Ascending aorta (tissue), 2 donors: ENCODE results near the gene CYGB. TPM values are rescaled to one million over a fixed set of nuclear protein-coding genes. Genes with fewer than 3 reads are reported as not detected.

Experiments used
- DNase-seq, 2 donors: peaks; one replicate each; pipeline ENCODE4 v3.0.0-alpha.2; 2019; ENCODE audit warnings: low spot score in 2 of 2
- H3K27ac ChIP-seq, 2 donors: fragments of 200-600 bp; sonication (generic); one replicate each; pipeline ENCODE4 v1.5.1; 2016 to 2017; ENCODE audit warnings: mild to moderate bottlenecking in 1 of 2
- H3K27me3 ChIP-seq: fragments of 200-600 bp; sonication (generic); one replicate; pipeline ENCODE4 v1.5.1; 2017
- H3K36me3 ChIP-seq, 2 donors: fragments of 200-600 bp; sonication (generic); one replicate each; pipeline ENCODE4 v1.5.1; 2016
- H3K4me1 ChIP-seq, 2 donors: fragments of 200-600 bp; sonication (generic); one replicate each; pipeline ENCODE4 v1.5.1; 2016 to 2017; ENCODE audit warnings: mild to moderate bottlenecking in 1 of 2
- H3K4me3 ChIP-seq, 2 donors: fragments of 200-600 bp; sonication (generic); one replicate each; pipeline ENCODE4 v1.5.1; 2016 to 2017; ENCODE audit warnings: mild to moderate bottlenecking in 1 of 2
- H3K9me3 ChIP-seq, 2 donors: fragments of 200-600 bp; sonication (generic); one replicate each; pipeline ENCODE4 v1.5.1; 2016
- CTCF ChIP-seq, 3 experiments: fragments of 200-600 bp in 2 of 3; fragments of 450-650 bp in 1 of 3; sonication (generic) in 2 of 3; IDR thresholded peaks; one replicate each; pipeline ENCODE4 v1.5.1; 2016 to 2019; ENCODE audit warnings: antibody characterized with exemption in 3 of 3, mild to moderate bottlenecking in 1 of 3, moderate library complexity in 1 of 3
- intact Hi-C: fragments of 100-400 bp; cut with DNase I; formaldehyde crosslinking; loops from one replicate; pipeline ENCODE4 v1.15.1; 2023
- total RNA-seq: library from RNA; depleted of rRNA; stranded (reverse); fragments of >200 nt; gene quantifications from one replicate; pipeline ENCODE4 v1.1.0, GENCODE V29; 2016

CYGB gene
- total RNA-seq, 1 donor from 2014 or later, result 60.7 TPM

- no peak for DNase-seq
- Histone ChIP-seq H3K4me1 (no peaks in the 10 kb centered on the region), H3K27ac (no peak overlapping the region), H3K36me3 (peaks cover 3 to 4% of the 10 kb centered on the region in 2 donors), H3K4me3 (no peak overlapping the region), H3K9me3 (no peaks in the 10 kb centered on the region), H3K27me3 (no peaks in the 10 kb centered on the region)
- TF ChIP-seq CTCF (IDR thresholded peaks at IDR 0.05), result no peak
- intact Hi-C loops, result no loop called here
Measured at GRCh38 chr17:76479515-76480060, 57.9 kb downstream of the CYGB start.

DNA sequence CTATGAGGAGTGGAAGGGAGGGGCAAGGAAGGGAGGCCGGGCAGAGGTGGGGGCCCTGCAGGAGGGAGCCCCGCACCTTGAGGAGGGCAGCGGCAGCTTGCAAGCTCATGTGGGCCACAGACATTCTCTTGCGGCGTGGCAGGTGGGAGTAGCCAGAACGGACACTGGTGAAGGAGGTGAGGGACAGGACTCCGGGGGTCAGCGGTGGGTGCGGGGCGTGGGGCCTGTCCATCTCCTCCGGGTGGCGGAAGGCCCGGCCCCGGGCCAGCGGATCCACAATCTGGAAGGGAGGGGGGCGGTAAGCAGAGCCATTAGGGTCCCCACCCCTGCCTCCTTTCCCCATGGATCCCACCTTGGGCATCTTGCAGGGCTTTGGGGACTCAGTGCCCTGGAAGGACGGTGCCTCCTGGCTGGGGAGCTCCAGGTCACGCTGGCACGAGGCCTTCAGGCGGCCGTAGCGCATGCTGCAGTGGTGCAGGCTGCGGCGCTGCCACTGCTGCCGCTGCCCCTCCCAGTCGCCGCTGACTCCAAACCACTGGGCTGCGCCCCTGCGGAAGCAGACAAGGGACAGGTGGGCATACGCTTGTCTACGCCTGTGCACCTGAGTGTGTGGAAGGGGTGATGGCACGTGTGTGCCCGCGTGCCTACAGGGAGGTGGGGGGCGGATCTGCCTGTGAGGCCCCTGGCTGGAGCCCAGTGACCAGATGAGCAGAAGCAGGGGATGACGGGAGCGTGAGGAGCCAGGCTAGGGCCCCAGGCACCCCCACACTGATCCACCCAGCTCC is 58.6 kb downstream of the CYGB start:
- no peak for TF ChIP-seq CTCF (IDR thresholded peaks at IDR 0.05)
- intact Hi-C loops, result no loop called here
- Histone ChIP-seq H3K4me1 (no peaks in the 10 kb centered on the region), H3K9me3 (no peaks in the 10 kb centered on the region), H3K27me3 (no peaks in the 10 kb centered on the region), H3K27ac (no peak overlapping the region), H3K4me3 (no peak overlapping the region), H3K36me3 (peaks cover 6 to 8% of the 10 kb centered on the region in 2 donors)
- no peak for DNase-seq

DNA sequence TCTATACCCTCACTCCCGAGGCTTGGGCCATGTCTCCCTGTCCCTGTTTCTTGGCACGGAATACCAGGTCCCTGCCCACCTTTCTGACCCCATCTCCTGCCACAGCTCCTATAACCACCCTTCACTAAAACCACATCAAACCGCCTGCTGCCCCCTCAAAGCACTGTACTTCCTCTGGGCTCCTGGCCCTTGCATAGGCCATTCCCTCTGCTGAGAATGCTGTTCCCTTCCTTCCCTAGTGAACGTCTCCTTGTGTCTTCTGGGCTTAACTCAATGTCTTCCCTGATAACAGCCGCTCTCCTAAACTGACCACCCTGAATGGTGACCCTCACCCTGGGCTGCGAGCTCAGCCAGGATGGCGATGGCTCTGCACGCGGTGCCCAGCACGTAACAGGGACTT is 59.4 kb downstream of the CYGB start:
- Histone ChIP-seq H3K36me3 (peaks cover 10 to 11% of the 10 kb centered on the region in 2 donors), H3K27ac (no peak overlapping the region)
- intact Hi-C loops, result no loop called here

GRCh38 chr17:76477576-76477975 is 59.9 kb downstream of the CYGB start:
- H3K27ac ChIP-seq, result no peak overlapping the region
- intact Hi-C loops, result no loop called here
- H3K36me3 ChIP-seq, result peaks cover 12 to 15% of the 10 kb centered on the region in 2 donors
- H3K4me3 ChIP-seq, result no peak overlapping the region
- TF ChIP-seq CTCF (IDR thresholded peaks at IDR 0.05), result no peak
- H3K27me3 ChIP-seq, result no peaks in the 10 kb centered on the region
- H3K9me3 ChIP-seq, result no peaks in the 10 kb centered on the region
- H3K4me1 ChIP-seq, result no peaks in the 10 kb centered on the region
- DNase-seq, result no peak

More for the DNA sequence above, 59.4 kb downstream of the CYGB start:
- Histone ChIP-seq H3K27me3 (no peaks in the 10 kb centered on the region), H3K4me1 (no peaks in the 10 kb centered on the region), H3K4me3 (no peak overlapping the region), H3K9me3 (no peaks in the 10 kb centered on the region)
- TF ChIP-seq CTCF (IDR thresholded peaks at IDR 0.05), result no peak
- no peak for DNase-seq

Other genes with a start within 250 kb of the CYGB start
- gene QRICH2, start 229.4 kb downstream of the CYGB start, total RNA-seq, result 10.6 TPM
- gene PRPSAP1, start 183.8 kb downstream of the CYGB start, total RNA-seq, result 16.1 TPM
- gene SPHK1, start 153.1 kb downstream of the CYGB start, total RNA-seq, result 120 TPM
- gene UBE2O, start 84.6 kb downstream of the CYGB start, total RNA-seq, result 19.6 TPM
- gene AANAT, start 70.1 kb downstream of the CYGB start, total RNA-seq, result not detected
- gene RHBDF2, start 36.3 kb downstream of the CYGB start, total RNA-seq, result 12.7 TPM
- gene PRCD, start 2.3 kb upstream of the CYGB start, total RNA-seq, result 0.43 TPM
- 15.8 TPM for gene ST6GALNAC2, start 48.2 kb upstream of the CYGB start, total RNA-seq
- 3.4 TPM for gene ST6GALNAC1, start 106.0 kb upstream of the CYGB start, total RNA-seq
- gene MXRA7, start 173.3 kb upstream of the CYGB start, total RNA-seq, result 122 TPM
- 29.4 TPM for gene JMJD6, start 188.9 kb upstream of the CYGB start, total RNA-seq
- gene METTL23, start 189.1 kb upstream of the CYGB start, total RNA-seq, result 31.2 TPM
- 429 TPM for gene SRSF2, start 199.6 kb upstream of the CYGB start, total RNA-seq
- gene MFSD11, start 200.4 kb upstream of the CYGB start, total RNA-seq, result 13.4 TPM